Endodermal cell (in vitro differentiated cells): Measurements from ENCODE around the gene ROGDI. TPM values are rescaled to one million over a fixed set of nuclear protein-coding genes. Genes with fewer than 3 reads are reported as not detected.

ENCODE experiments used
- DNase-seq: peaks from one replicate; pipeline ENCODE4 v3.0.0-alpha.2; 2017
- H3K27ac ChIP-seq: 2 replicates; pipeline ENCODE4 v1.5.1; 2013; ENCODE audit warnings: mild to moderate bottlenecking, low read depth, low read length, moderate library complexity
- H3K27me3 ChIP-seq: 2 replicates; pipeline ENCODE4 v1.6.1; 2013; ENCODE audit warnings: mild to moderate bottlenecking, low read length, moderate library complexity; ENCODE audit not compliant: insufficient read depth, control insufficient read depth, poor library complexity, severe bottlenecking
- H3K36me3 ChIP-seq: 2 replicates; pipeline ENCODE4 v1.7.0; 2013; ENCODE audit warnings: mild to moderate bottlenecking, low read length, moderate library complexity; ENCODE audit not compliant: control insufficient read depth, insufficient read depth
- H3K4me1 ChIP-seq: one replicate; pipeline ENCODE4 v1.7.0; 2013; ENCODE audit warnings: low read length; ENCODE audit not compliant: control insufficient read depth, insufficient read depth
- H3K4me3 ChIP-seq: 2 replicates; pipeline ENCODE4 v1.5.1; 2013; ENCODE audit warnings: mild to moderate bottlenecking, low read length, moderate library complexity
- H3K9ac ChIP-seq: 2 replicates; pipeline ENCODE4 v1.6.1; 2013; ENCODE audit warnings: mild to moderate bottlenecking, low read length, moderate library complexity; ENCODE audit not compliant: poor library complexity, severe bottlenecking; ENCODE audit errors: extremely low read depth
- H3K9me3 ChIP-seq: 2 replicates; pipeline ENCODE4 v1.6.1; 2013; ENCODE audit warnings: mild to moderate bottlenecking, low read length, moderate library complexity; ENCODE audit not compliant: control insufficient read depth
- H3K27ac Mint-ChIP-seq: 2 replicates; pipeline ENCODE4 v1.8.0; 2020; ENCODE audit warnings: mixed read lengths
- H3K27me3 Mint-ChIP-seq: 2 replicates; pipeline ENCODE4 v1.8.0; 2021; ENCODE audit warnings: mild to moderate bottlenecking, mixed read lengths; ENCODE audit not compliant: insufficient read depth
- H3K36me3 Mint-ChIP-seq: 2 replicates; pipeline ENCODE4 v1.8.0; 2020; ENCODE audit warnings: low read depth, mixed read lengths
- H3K4me1 Mint-ChIP-seq: 2 replicates; pipeline ENCODE4 v1.8.0; 2020; ENCODE audit warnings: mixed read lengths
- H3K4me3 Mint-ChIP-seq: 2 replicates; pipeline ENCODE4 v1.8.0; 2020; ENCODE audit warnings: mild to moderate bottlenecking, moderate library complexity, mixed read lengths
- H3K9me3 Mint-ChIP-seq: 2 replicates; pipeline ENCODE4 v1.8.0; 2020; ENCODE audit warnings: mild to moderate bottlenecking, mixed read lengths
- WGBS, 2 experiments: methylation state at CpG; one replicate each; pipeline versions ENCODE4 v1.1.5 to v1.1.7; 2013; ENCODE audit warnings: missing lambda C conversion rate in 2 of 2, mixed read lengths in 1 of 2; ENCODE audit not compliant: insufficient coverage in 1 of 2, insufficient read length in 1 of 2; 5-methylcytosine and 5-hydroxymethylcytosine counted together
- total RNA-seq, 2 donors: library from RNA; stranded (reverse); fragmentation: NEBNext Ultra II Directional in 1 of 2; extraction: Animal tissue kit (Norgen Biotek cat#: 25700) in 1 of 2; gene quantifications; 2 replicates in 1 of 2; 3 replicates in 1 of 2; pipeline ENCODE4 v1.2.1, GENCODE V29; 2021
- TF ChIP-seq, protein P1 (sequence below): fragments of 200-600 bp; sonication (generic); conservative IDR thresholded peaks from 2 replicates; pipeline ENCODE4 v1.5.0; 2021; ENCODE audit warnings: antibody characterized with exemption, mild to moderate bottlenecking

The ROGDI gene
- total RNA-seq, 2 donors from 2014 or later: 46.2 to 49.0 TPM

DNA sequence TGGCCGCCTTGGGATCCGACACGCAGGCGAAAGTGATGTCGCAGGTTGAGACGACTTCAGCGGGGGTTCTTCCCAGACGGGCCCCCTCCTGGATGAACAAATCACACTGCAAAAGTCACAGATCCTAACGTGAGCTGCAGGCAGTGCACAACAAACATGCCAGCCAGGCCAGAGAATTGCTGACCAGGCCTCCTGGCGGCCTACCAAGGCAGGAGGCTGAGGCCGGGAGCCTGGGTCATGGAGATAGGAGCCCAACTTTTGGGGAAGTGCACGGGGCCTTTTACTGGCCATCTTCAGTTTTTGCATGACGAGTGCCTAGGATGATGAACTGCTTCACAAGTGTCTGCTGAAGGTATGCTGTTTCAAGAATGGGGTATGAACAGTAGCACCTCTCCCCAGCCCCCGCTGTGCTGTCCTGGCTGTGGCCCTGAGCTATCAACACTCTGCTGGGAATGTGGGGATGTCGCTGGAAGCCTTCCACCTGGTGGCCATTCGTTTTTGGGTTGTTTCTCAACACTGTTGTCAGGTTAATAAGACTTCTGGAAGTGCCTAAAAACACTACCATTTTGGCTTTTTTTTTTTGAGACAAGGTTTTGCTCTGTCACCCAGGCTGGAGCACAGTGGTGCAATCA is 12.2 kb upstream of the ROGDI start:
- H3K4me1 ChIP-seq: no peaks in the 10 kb centered on the region
- WGBS, 2 experiments: 93 to 95% methylated on average over 15 to 16 of the region's 16 CpGs
- no peak overlapping the region for H3K27ac ChIP-seq
- Mint-ChIP-seq H3K9me3 (no peaks in the 10 kb centered on the region), H3K36me3 (peaks cover 67% of the 10 kb centered on the region), H3K27ac (no peak overlapping the region), H3K4me3 (no peak overlapping the region), H3K4me1 (no peaks in the 10 kb centered on the region), H3K27me3 (no peaks in the 10 kb centered on the region)
- H3K27me3 ChIP-seq: no peaks in the 10 kb centered on the region
- no peaks in the 10 kb centered on the region for H3K9me3 ChIP-seq
- TF ChIP-seq, protein P1, sequence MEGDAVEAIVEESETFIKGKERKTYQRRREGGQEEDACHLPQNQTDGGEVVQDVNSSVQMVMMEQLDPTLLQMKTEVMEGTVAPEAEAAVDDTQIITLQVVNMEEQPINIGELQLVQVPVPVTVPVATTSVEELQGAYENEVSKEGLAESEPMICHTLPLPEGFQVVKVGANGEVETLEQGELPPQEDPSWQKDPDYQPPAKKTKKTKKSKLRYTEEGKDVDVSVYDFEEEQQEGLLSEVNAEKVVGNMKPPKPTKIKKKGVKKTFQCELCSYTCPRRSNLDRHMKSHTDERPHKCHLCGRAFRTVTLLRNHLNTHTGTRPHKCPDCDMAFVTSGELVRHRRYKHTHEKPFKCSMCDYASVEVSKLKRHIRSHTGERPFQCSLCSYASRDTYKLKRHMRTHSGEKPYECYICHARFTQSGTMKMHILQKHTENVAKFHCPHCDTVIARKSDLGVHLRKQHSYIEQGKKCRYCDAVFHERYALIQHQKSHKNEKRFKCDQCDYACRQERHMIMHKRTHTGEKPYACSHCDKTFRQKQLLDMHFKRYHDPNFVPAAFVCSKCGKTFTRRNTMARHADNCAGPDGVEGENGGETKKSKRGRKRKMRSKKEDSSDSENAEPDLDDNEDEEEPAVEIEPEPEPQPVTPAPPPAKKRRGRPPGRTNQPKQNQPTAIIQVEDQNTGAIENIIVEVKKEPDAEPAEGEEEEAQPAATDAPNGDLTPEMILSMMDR: peak; percentile 57
- no peak overlapping the region for H3K4me3 ChIP-seq
- H3K36me3 ChIP-seq: peaks cover 66% of the 10 kb centered on the region
- peak; percentile 67 for DNase-seq
- no peak overlapping the region for H3K9ac ChIP-seq

GRCh38 chr16:4814046-4814445 is 11.6 kb upstream of the ROGDI start:
- Histone ChIP-seq H3K4me1 (no peaks in the 10 kb centered on the region), H3K27ac (no peak overlapping the region), H3K36me3 (peaks cover 65% of the 10 kb centered on the region), H3K9me3 (no peaks in the 10 kb centered on the region), H3K9ac (no peak overlapping the region), H3K27me3 (no peaks in the 10 kb centered on the region), H3K4me3 (no peak overlapping the region)
- H3K27me3 Mint-ChIP-seq: no peaks in the 10 kb centered on the region
- no peaks in the 10 kb centered on the region for H3K9me3 Mint-ChIP-seq
- H3K27ac Mint-ChIP-seq: no peak overlapping the region
- peaks cover 64% of the 10 kb centered on the region for H3K36me3 Mint-ChIP-seq
- no peak for DNase-seq
- H3K4me3 Mint-ChIP-seq: no peak overlapping the region
- H3K4me1 Mint-ChIP-seq: no peaks in the 10 kb centered on the region
- TF ChIP-seq, protein P1: no peak

- Mint-ChIP-seq H3K27ac (no peak overlapping the region), H3K36me3 (peaks cover 63% of the 10 kb centered on the region), H3K4me3 (no peak overlapping the region), H3K27me3 (no peaks in the 10 kb centered on the region), H3K9me3 (no peaks in the 10 kb centered on the region), H3K4me1 (no peaks in the 10 kb centered on the region)
- WGBS, 2 experiments: 96 to 100% methylated on average over 13 to 16 of the region's 16 CpGs
- Histone ChIP-seq H3K4me3 (no peak overlapping the region), H3K9me3 (no peaks in the 10 kb centered on the region), H3K27ac (no peak overlapping the region), H3K4me1 (no peaks in the 10 kb centered on the region), H3K9ac (no peak overlapping the region), H3K27me3 (no peaks in the 10 kb centered on the region), H3K36me3 (peaks cover 70% of the 10 kb centered on the region)
- no peak for DNase-seq
- TF ChIP-seq, protein P1: no peak
Measured at GRCh38 chr16:4813251-4814003, 11.0 kb upstream of the ROGDI start.
